Measurements from ENCODE around the gene TBL1XR1.

GRCh38 chr3:177122183-177122856, 75.0 kb downstream of the TBL1XR1 start:
- no peak for TF ChIP-seq POLR2A (IDR thresholded peaks at IDR 0.05)
- no peak for TF ChIP-seq CTCF (IDR thresholded peaks at IDR 0.05)
